HG02981 (cell line): Measurements from ENCODE around the gene RRAD.
"Not testable (repeated sequence)": the region's sequence is repeated elsewhere in the genome, so short reads cannot be mapped to it uniquely, and the experiment has no call there.

Experiments
- ATAC-seq: cut with Tn5 transposase; IDR thresholded peaks from one replicate; pipeline ENCODE4 v1.9.1; 2021; ENCODE audit warnings: mild to moderate bottlenecking, moderate library complexity; ENCODE audit not compliant: unreplicated experiment

RRAD gene

GRCh38 chr16:66903544-66904427 lies 21.5 kb downstream of the RRAD start:
- ATAC-seq: no peak

- ATAC-seq: no peak
Observed at GRCh38 chr16:66902648-66903543, 22.4 kb downstream of the RRAD start.

GRCh38 chr16:66901626-66902025 lies 23.7 kb downstream of the RRAD start:
- no peak for ATAC-seq

- ATAC-seq: no peak
Observed at GRCh38 chr16:66900721-66901441, 24.5 kb downstream of the RRAD start.

- no peak for ATAC-seq
Observed at GRCh38 chr16:66899945-66900710, 25.2 kb downstream of the RRAD start.

GRCh38 chr16:66899310-66899944 lies 25.9 kb downstream of the RRAD start:
- ATAC-seq: no peak

GRCh38 chr16:66898933-66899309 lies 26.4 kb downstream of the RRAD start:
- ATAC-seq: no peak

GRCh38 chr16:66898207-66898606 lies 27.1 kb downstream of the RRAD start:
- ATAC-seq: no peak

- ATAC-seq: not testable (repeated sequence)
Observed at GRCh38 chr16:66896682-66897081, 28.7 kb downstream of the RRAD start.

GRCh38 chr16:66895999-66896398 lies 29.3 kb downstream of the RRAD start:
- ATAC-seq: no peak

- ATAC-seq: no peak
Observed at GRCh38 chr16:66895689-66895979, 29.7 kb downstream of the RRAD start.

GRCh38 chr16:66894948-66895688 lies 30.2 kb downstream of the RRAD start:
- ATAC-seq: no peak

- ATAC-seq: no peak
Observed at GRCh38 chr16:66894055-66894454, 31.3 kb downstream of the RRAD start.

- no peak for ATAC-seq
Observed at GRCh38 chr16:66891797-66892196, 33.5 kb downstream of the RRAD start.

- ATAC-seq: no peak
Observed at GRCh38 chr16:66891360-66891759, 34.0 kb downstream of the RRAD start.

GRCh38 chr16:66890799-66891198 lies 34.5 kb downstream of the RRAD start:
- no peak for ATAC-seq

- ATAC-seq: no peak
Observed at GRCh38 chr16:66889622-66890021, 35.7 kb downstream of the RRAD start.

- no peak for ATAC-seq
Observed at GRCh38 chr16:66888647-66889615, 36.4 kb downstream of the RRAD start.
